Measurements from ENCODE around the gene CWC25. TPM values are rescaled to one million over a fixed set of nuclear protein-coding genes. Genes with fewer than 3 reads are reported as not detected.

Gene CWC25
- total and polyA plus RNA-seq, 9 of the 15 experiments (the other 6 are each of a cell fraction or from before 2014, with no cell fraction given): 16.5 to 27.4 (median 23.0) TPM

DNA sequence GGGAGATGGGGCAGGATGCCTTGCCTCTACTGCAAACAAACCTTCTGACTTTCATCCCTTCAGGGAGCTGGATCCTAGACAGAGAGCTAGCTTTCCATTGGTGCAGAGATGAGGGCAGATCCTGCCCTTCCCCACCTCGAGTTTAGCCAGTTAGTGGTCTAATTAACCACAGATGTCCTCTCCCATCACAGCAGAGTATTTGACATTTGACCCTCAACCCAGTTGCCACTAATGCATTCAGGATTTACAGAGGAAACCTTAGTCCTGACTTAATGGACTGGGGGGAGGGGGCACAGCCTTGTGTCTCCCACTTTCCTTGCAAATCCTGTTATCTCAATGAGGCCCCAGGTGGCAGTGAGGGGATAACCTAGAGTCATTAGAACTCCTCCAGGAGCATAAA is 35.9 kb downstream of the CWC25 start:
- Histone ChIP-seq H3K4me2 (ENCODE audit: insufficient read depth, low read length) (no peak overlapping the region), H3K4me3 (no peak overlapping the region), H3K4me1 (replicated peaks in 1 of 2; ENCODE audit: control insufficient read depth in 2 of 2, insufficient read depth in 2 of 2, low read length in 2 of 2) (no peaks in the 10 kb centered on the region), H3K9me1 (ENCODE audit: control insufficient read depth, insufficient read depth, low read length) (no peaks in the 10 kb centered on the region), H3K9ac (ENCODE audit: insufficient read depth in 1 of 2, low read depth in 2 of 2, low read length in 2 of 2) (no peak overlapping the region), H3K79me2 (ENCODE audit: control insufficient read depth, insufficient read depth, low read length) (peaks cover 11% of the 10 kb centered on the region; the same call in 2 of the 3 replicates), H3K27me3 (ENCODE audit: control insufficient read depth in 2 of 2, insufficient read depth in 2 of 2, low read length in 2 of 2) (no peaks in the 10 kb centered on the region), H4K20me1 (replicated peaks; ENCODE audit: control insufficient read depth, insufficient read depth, low read length) (no peaks in the 10 kb centered on the region), H3K9me3 (replicated peaks; ENCODE audit: control insufficient read depth, insufficient read depth, low read depth, low read length) (no peaks in the 10 kb centered on the region), H2AFZ (ENCODE audit: low read depth, low read length) (no peak overlapping the region), H3K36me3 (ENCODE audit: control insufficient read depth, insufficient read depth, low read length) (peaks cover 33% of the 10 kb centered on the region), H3K27ac (ENCODE audit: extremely low read depth, low read depth, low read length) (no peak overlapping the region)
- TF ChIP-seq RAD51 (IDR thresholded peaks at IDR 0.05; ENCODE audit: borderline replicate concordance, low read depth) (no peak), BRF1 (IDR thresholded peaks at IDR 0.05; ENCODE audit: borderline replicate concordance, extremely low read depth, insufficient read length) (no peak), THRAP3 (IDR thresholded peaks at IDR 0.05; ENCODE audit: borderline replicate concordance) (no peak), ZC3H8 (IDR thresholded peaks at IDR 0.05) (no peak), CBX8 (IDR thresholded peaks at IDR 0.05; ENCODE audit: borderline replicate concordance, extremely low read depth, low read depth, low read length, poor library complexity, severe bottlenecking) (no peak), SLC30A9 (CRISPR knock-in tag; IDR thresholded peaks at IDR 0.05) (no peak), ZNF589 (CRISPR knock-in tag; IDR thresholded peaks at IDR 0.05; ENCODE audit: low read depth) (no peak), ZNF695 (CRISPR knock-in tag; IDR thresholded peaks at IDR 0.05) (no peak), ZNF408 (CRISPR knock-in tag; IDR thresholded peaks at IDR 0.05; ENCODE audit: low read depth) (no peak), HDAC8 (tag; IDR thresholded peaks at IDR 0.05) (no peak), TAF1 (IDR thresholded peaks at IDR 0.05; ENCODE audit: control insufficient read depth, extremely low read depth, insufficient read depth, low read length, severe bottlenecking) (no peak), ZNF140 (CRISPR knock-in tag; IDR thresholded peaks at IDR 0.05) (no peak), CBX1 (IDR thresholded peaks at IDR 0.05; ENCODE audit: low read depth) (no peak)
- TF ChIP-seq, protein P1, sequence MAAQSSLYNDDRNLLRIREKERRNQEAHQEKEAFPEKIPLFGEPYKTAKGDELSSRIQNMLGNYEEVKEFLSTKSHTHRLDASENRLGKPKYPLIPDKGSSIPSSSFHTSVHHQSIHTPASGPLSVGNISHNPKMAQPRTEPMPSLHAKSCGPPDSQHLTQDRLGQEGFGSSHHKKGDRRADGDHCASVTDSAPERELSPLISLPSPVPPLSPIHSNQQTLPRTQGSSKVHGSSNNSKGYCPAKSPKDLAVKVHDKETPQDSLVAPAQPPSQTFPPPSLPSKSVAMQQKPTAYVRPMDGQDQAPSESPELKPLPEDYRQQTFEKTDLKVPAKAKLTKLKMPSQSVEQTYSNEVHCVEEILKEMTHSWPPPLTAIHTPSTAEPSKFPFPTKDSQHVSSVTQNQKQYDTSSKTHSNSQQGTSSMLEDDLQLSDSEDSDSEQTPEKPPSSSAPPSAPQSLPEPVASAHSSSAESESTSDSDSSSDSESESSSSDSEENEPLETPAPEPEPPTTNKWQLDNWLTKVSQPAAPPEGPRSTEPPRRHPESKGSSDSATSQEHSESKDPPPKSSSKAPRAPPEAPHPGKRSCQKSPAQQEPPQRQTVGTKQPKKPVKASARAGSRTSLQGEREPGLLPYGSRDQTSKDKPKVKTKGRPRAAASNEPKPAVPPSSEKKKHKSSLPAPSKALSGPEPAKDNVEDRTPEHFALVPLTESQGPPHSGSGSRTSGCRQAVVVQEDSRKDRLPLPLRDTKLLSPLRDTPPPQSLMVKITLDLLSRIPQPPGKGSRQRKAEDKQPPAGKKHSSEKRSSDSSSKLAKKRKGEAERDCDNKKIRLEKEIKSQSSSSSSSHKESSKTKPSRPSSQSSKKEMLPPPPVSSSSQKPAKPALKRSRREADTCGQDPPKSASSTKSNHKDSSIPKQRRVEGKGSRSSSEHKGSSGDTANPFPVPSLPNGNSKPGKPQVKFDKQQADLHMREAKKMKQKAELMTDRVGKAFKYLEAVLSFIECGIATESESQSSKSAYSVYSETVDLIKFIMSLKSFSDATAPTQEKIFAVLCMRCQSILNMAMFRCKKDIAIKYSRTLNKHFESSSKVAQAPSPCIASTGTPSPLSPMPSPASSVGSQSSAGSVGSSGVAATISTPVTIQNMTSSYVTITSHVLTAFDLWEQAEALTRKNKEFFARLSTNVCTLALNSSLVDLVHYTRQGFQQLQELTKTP (IDR thresholded peaks at IDR 0.05; ENCODE audit: low read depth in 1 of 2, partially characterized antibody in 2 of 2): no peak
- 0% methylated on average over 1 of the region's 1 CpG for WGBS (ENCODE audit: insufficient coverage, low coverage, missing lambda C conversion rate)
- intact Hi-C loops (cut with micrococcal nuclease) (no loop called here), in situ Hi-C loops (cut with MboI) (no loop called here)
- ATAC-seq: no peak; the same call in 2 of the 3 replicates
- POLR2A ChIA-PET: interaction anchor here (2.9 kb wide), 1 partner anchor 9 kb away, joined by 19 read pairs; no protein-coding TSS in a partner anchor
- CTCF ChIA-PET (ENCODE audit: low intra/inter-chr PET ratio): no interaction called here
- FAIRE-seq: no peak
- BruUV-seq (replicated peaks): no TSS peak
- DNase-seq (ENCODE audit: extremely low read depth in 1 of 4, low spot score in 3 of 4): peak in 1 of 4 experiments; percentile 12

Measured in K562 (cell line).